22Rv1 (cell line): ENCODE measurements around the gene KCTD7.

Experiments
- ZFX ChIP-seq: fragments of 450-650 bp; IDR thresholded peaks from 2 replicates; pipeline ENCODE4 v1.6.1; 2017; ENCODE audit warnings: antibody characterized with exemption, borderline replicate concordance
- TF ChIP-seq, protein P1 (sequence below): fragments of 450-650 bp; IDR thresholded peaks from 2 replicates; pipeline ENCODE4 v1.5.1; 2017; ENCODE audit warnings: mild to moderate bottlenecking

DNA sequence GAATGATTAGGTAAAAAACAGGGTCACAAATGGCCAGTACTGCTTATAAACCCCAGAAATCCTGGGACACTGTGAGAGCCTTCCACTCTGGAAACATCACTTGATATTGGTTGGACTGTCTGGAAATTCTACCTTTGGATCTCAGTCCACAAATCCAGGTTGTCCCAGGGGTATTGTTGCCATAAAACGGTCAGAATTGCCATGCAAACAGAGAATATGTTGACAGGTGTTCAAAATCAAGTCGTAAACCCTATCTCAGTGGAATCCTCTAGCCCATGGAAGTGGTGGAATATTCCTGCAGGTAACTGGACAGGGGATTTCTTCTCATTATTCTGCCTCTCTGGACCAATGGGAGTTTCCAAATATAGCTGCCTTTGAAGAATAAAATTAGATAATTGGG, 31.2 kb upstream of the KCTD7 start:
- TF ChIP-seq, protein P1, sequence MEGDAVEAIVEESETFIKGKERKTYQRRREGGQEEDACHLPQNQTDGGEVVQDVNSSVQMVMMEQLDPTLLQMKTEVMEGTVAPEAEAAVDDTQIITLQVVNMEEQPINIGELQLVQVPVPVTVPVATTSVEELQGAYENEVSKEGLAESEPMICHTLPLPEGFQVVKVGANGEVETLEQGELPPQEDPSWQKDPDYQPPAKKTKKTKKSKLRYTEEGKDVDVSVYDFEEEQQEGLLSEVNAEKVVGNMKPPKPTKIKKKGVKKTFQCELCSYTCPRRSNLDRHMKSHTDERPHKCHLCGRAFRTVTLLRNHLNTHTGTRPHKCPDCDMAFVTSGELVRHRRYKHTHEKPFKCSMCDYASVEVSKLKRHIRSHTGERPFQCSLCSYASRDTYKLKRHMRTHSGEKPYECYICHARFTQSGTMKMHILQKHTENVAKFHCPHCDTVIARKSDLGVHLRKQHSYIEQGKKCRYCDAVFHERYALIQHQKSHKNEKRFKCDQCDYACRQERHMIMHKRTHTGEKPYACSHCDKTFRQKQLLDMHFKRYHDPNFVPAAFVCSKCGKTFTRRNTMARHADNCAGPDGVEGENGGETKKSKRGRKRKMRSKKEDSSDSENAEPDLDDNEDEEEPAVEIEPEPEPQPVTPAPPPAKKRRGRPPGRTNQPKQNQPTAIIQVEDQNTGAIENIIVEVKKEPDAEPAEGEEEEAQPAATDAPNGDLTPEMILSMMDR, result no peak
- TF ChIP-seq ZFX, result no peak
